SK-N-SH (cell line): ENCODE data around the gene IGF2BP3. TPM values are rescaled to one million over a fixed set of nuclear protein-coding genes. Genes with fewer than 3 reads are reported as not detected.

Source experiments
- CTCF ChIA-PET: fragments of 300-600, 350-600 bp; formaldehyde crosslinking; extraction: SDS; loops from one replicate; lab custom pipeline; 2021; lab: Yijun Ruan, JAX
- POLR2A ChIA-PET: fragments of 350-600 bp; sonication (Branson Sonifier 250); formaldehyde crosslinking; extraction: SDS; loops from one replicate; lab custom pipeline; 2020; ENCODE audit warnings: antibody characterized with exemption, inconsistent platforms; lab: Yijun Ruan, JAX
- DNase-seq: peaks from one replicate; pipeline ENCODE4 v3.0.0; 2012
- H2AFZ ChIP-seq: fragments of 200-600 bp; sonication (generic); 2 replicates; pipeline ENCODE4 v1.8.1; 2016; ENCODE audit warnings: antibody characterized with exemption, mild to moderate bottlenecking, low read depth
- H3F3A ChIP-seq: fragments of 200-600 bp; sonication (generic); replicated peaks from 2 replicates; pipeline ENCODE3; 2016; ENCODE audit warnings: antibody characterized with exemption, mild to moderate bottlenecking; ENCODE audit not compliant: insufficient read depth
- H3K27ac ChIP-seq, 2 experiments: fragments of 200-500 bp in 1 of 2; fragments of 200-600 bp in 1 of 2; sonication (Bioruptor generic) in 1 of 2; sonication (generic), shearing (Covaris generic) in 1 of 2; 2 replicates each; pipeline versions ENCODE4 v1.5.1 to v1.6.1; 2014 to 2016; ENCODE audit warnings: low read depth in 2 of 2, inconsistent platforms in 1 of 2, low read length in 1 of 2, mild to moderate bottlenecking in 1 of 2, mixed read lengths in 1 of 2
- H3K27me3 ChIP-seq: fragments of 200-600 bp; sonication (generic), shearing (Covaris generic); 2 replicates; pipeline ENCODE4 v1.6.1; 2016; ENCODE audit warnings: mixed run types; ENCODE audit not compliant: insufficient read depth
- H3K36me3 ChIP-seq, 2 experiments: fragments of 200-500 bp in 1 of 2; fragments of 200-600 bp in 1 of 2; sonication (Bioruptor generic) in 1 of 2; sonication (generic) in 1 of 2; replicated peaks in 1 of 2; 2 replicates each; pipeline versions ENCODE3 to v1.5.1; 2014 to 2016; ENCODE audit warnings: low read length in 1 of 2, mild to moderate bottlenecking in 1 of 2; ENCODE audit not compliant: insufficient read depth in 2 of 2, control insufficient read depth in 1 of 2
- H3K4me1 ChIP-seq, 2 experiments: fragments of 200-500 bp in 1 of 2; fragments of 200-600 bp in 1 of 2; sonication (Bioruptor generic) in 1 of 2; sonication (generic), shearing (Covaris generic) in 1 of 2; 2 replicates each; pipeline versions ENCODE4 v1.5.1 to v1.6.1; 2014 to 2016; ENCODE audit warnings: low read depth in 1 of 2, low read length in 1 of 2, mixed run types in 1 of 2; ENCODE audit not compliant: insufficient read depth in 2 of 2, control insufficient read depth in 1 of 2
- H3K4me2 ChIP-seq: fragments of 200-600 bp; sonication (generic), shearing (Covaris generic); 2 replicates; pipeline ENCODE4 v1.6.1; 2017; ENCODE audit warnings: mixed run types
- H3K4me3 ChIP-seq, 2 experiments: fragments of 200-500 bp in 1 of 2; fragments of 200-600 bp in 1 of 2; sonication (Bioruptor generic) in 1 of 2; sonication (generic), shearing (Covaris generic) in 1 of 2; 2 replicates each; pipeline versions ENCODE4 v1.5.1 to v1.8.1; 2014 to 2016; ENCODE audit warnings: low read depth in 2 of 2, inconsistent platforms in 1 of 2, low read length in 1 of 2, mild to moderate bottlenecking in 1 of 2, mixed read lengths in 1 of 2, moderate library complexity in 1 of 2
- H3K79me2 ChIP-seq: fragments of 200-600 bp; sonication (generic); 2 replicates; pipeline ENCODE4 v1.8.1; 2017; ENCODE audit warnings: mild to moderate bottlenecking; ENCODE audit not compliant: insufficient read depth
- H3K9ac ChIP-seq: fragments of 200-600 bp; sonication (generic); 2 replicates; pipeline ENCODE4 v1.6.1; 2017; ENCODE audit warnings: mixed run types
- H3K9me2 ChIP-seq: fragments of 200-600 bp; sonication (generic); 2 replicates; pipeline ENCODE4 v1.6.1; 2017; ENCODE audit warnings: mixed run types
- H3K9me3 ChIP-seq: fragments of 200-600 bp; sonication (generic); 2 replicates; pipeline ENCODE4 v1.6.1; 2017; ENCODE audit warnings: mixed run types, mild to moderate bottlenecking, moderate library complexity
- H4K20me1 ChIP-seq: fragments of 200-600 bp; sonication (generic); 2 replicates; pipeline ENCODE4 v1.6.1; 2017; ENCODE audit warnings: mild to moderate bottlenecking, mixed run types; ENCODE audit not compliant: insufficient read depth
- ELF1 ChIP-seq: IDR thresholded peaks from 2 replicates; pipeline ENCODE4 v1.4.0; 2012
- EP300 ChIP-seq, 2 experiments: IDR thresholded peaks; 2 replicates each; pipeline versions ENCODE4 v1.4.0 to v1.6.1; 2012; ENCODE audit warnings: borderline replicate concordance in 1 of 2, low read depth in 1 of 2, low read length in 1 of 2
- FOXJ3 ChIP-seq: sonication (generic); formaldehyde crosslinking; IDR thresholded peaks from 2 replicates; pipeline ENCODE4 v1.5.1; 2020; ENCODE audit warnings: mild to moderate bottlenecking, missing genetic modification reagents
- FOXM1 ChIP-seq: IDR thresholded peaks from 2 replicates; pipeline ENCODE4 v1.4.0; 2012; ENCODE audit warnings: low read depth, mild to moderate bottlenecking
- GABPA ChIP-seq: IDR thresholded peaks from 2 replicates; pipeline ENCODE4 v1.4.0; 2012; ENCODE audit warnings: low read depth, mild to moderate bottlenecking
- MEF2A ChIP-seq: IDR thresholded peaks from 2 replicates; pipeline ENCODE4 v1.4.0; 2012; ENCODE audit warnings: low read depth, borderline replicate concordance
- NFIC ChIP-seq: IDR thresholded peaks from 2 replicates; pipeline ENCODE4 v1.4.0; 2012; ENCODE audit warnings: borderline replicate concordance
- POLR2AphosphoS5 ChIP-seq: IDR thresholded peaks from 2 replicates; pipeline ENCODE4 v1.6.1; 2012; ENCODE audit warnings: low read depth, low read length
- RAD21 ChIP-seq: IDR thresholded peaks from 2 replicates; pipeline ENCODE4 v1.6.1; 2012; ENCODE audit warnings: mild to moderate bottlenecking, low read length
- RCOR1 ChIP-seq: fragments of 150-350 bp; IDR thresholded peaks from 2 replicates; pipeline ENCODE4 v1.6.1; 2017; ENCODE audit warnings: antibody characterized with exemption, low read length
- RFX5 ChIP-seq: IDR thresholded peaks from 2 replicates; pipeline ENCODE4 v1.6.1; 2012; ENCODE audit warnings: mild to moderate bottlenecking, improper control_type of control experiment, low read length
- RXRA ChIP-seq: IDR thresholded peaks from 2 replicates; pipeline ENCODE4 v1.4.0; 2012; ENCODE audit warnings: low read depth, mild to moderate bottlenecking, borderline replicate concordance
- SIN3A ChIP-seq: IDR thresholded peaks from 2 replicates; pipeline ENCODE4 v1.6.1; 2012; ENCODE audit warnings: low read depth, mild to moderate bottlenecking, low read length, moderate library complexity, borderline replicate concordance
- SMC3 ChIP-seq: IDR thresholded peaks from 2 replicates; pipeline ENCODE4 v1.6.1; 2012; ENCODE audit warnings: low read depth, low read length, improper control_type of control experiment
- TAF1 ChIP-seq: IDR thresholded peaks from 2 replicates; pipeline ENCODE4 v1.6.1; 2012; ENCODE audit warnings: low read depth, mild to moderate bottlenecking, low read length, moderate library complexity, borderline replicate concordance
- YY1 ChIP-seq: IDR thresholded peaks from 2 replicates; pipeline ENCODE4 v1.4.0; 2012; ENCODE audit warnings: low read depth, mild to moderate bottlenecking
- WGBS: methylation state at CpG from one replicate; pipeline ENCODE4 v1.1.6; 2017; ENCODE audit warnings: low lambda C conversion rate; 5-methylcytosine and 5-hydroxymethylcytosine counted together
- polyA plus RNA-seq, 3 experiments: library from polyadenylated mRNA; depleted of rRNA; stranded (reverse); fragments of >200 nt; gene quantifications; 2 replicates each; pipeline ENCODE4 v1.2.3, GENCODE V29; 2012
- TF ChIP-seq, protein P1 (sequence below): IDR thresholded peaks from 2 replicates; pipeline ENCODE4 v1.6.1; 2012; ENCODE audit warnings: mild to moderate bottlenecking, low read depth, low read length, moderate library complexity
- TF ChIP-seq, protein P2 (sequence below): fragments of 150-350 bp; IDR thresholded peaks from 2 replicates; pipeline ENCODE4 v1.6.1; 2017; ENCODE audit warnings: antibody characterized with exemption, low read length, low read depth, borderline replicate concordance

The IGF2BP3 gene
- polyA plus RNA-seq, 1 of the 3 experiments (the other 2 are of a cell fraction), result 34.4 TPM

DNA sequence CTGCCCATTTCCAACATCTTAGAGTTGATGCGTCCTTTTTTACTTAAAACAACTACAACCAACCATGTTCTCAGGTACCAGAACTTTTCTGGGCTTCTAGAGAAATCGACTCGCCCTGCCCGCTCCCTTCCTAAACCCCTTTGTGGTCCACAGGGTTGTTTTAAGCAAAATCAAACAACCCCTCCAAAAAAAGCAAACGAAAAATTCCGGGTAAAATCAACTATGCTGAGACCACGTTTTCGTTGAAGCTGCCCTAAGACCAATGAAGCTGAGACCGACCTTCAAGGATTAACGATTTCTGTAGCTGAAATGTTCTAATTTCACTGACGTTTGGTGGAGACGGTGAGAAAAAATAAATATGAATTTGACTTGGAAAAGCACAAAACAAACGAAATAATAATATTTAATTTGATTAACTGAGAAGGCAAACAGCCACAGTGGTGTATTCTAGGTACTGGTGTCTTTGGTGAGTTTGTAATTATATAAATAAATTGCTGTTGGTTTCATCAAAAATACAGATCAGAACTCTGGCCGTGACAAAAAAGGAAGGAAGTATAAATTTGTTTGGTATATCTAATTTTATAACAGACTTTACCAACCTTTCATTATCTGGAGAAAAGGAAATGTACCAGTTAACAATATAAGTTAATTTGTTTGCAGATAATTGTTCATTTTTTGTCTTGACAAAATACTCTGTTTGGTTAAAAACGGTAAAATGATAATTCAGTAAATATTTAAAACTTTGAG lies 4.7 kb upstream of the IGF2BP3 start:
- Histone ChIP-seq H3K4me1 (peaks cover 4 to 37% of the 10 kb centered on the region in 2 experiments; a peak in 3 of 4 replicates), H3K27me3 (no peaks in the 10 kb centered on the region), H3K27ac (peak overlapping the region; percentile 93 to 100), H3K79me2 (peaks cover 52% of the 10 kb centered on the region), H3K4me3 (peak overlapping the region; percentile 88 to 89), H2AFZ (peak overlapping the region; percentile 90), H3F3A (peaks cover 42% of the 10 kb centered on the region), H3K4me2 (peak overlapping the region; percentile 94), H3K9ac (peak overlapping the region; percentile 91), H3K36me3 (no peaks in the 10 kb centered on the region), H4K20me1 (no peaks in the 10 kb centered on the region), H3K9me2 (no peaks in the 10 kb centered on the region; the same call in 1 of the 2 replicates), H3K9me3 (no peaks in the 10 kb centered on the region)
- WGBS, result 1% methylated on average over 15 of the region's 15 CpGs
- ChIA-PET POLR2A (interaction anchor here (1.1 to 1.9 kb wide), 5 partner anchors 12 to 369 kb away, joined by 3 to 6 read pairs (median 4); partner anchors contain the start of genes CCDC126 and KLHL7), CTCF (interaction anchor here (1.0 to 2.2 kb wide), 6 partner anchors 11 to 203 kb away, joined by 3 to 9 read pairs (median 4); no protein-coding TSS in a partner anchor)
- no peak for DNase-seq
- TF ChIP-seq SMC3 (no peak), FOXM1 (no peak), RAD21 (no peak), NFIC (no peak), SIN3A (no peak), MEF2A (no peak), RCOR1 (no peak), YY1 (no peak), GABPA (0 out of 2 replicates have a peak, but pooled peaks have one; percentile 4), EP300 (IDR thresholded peaks at IDR 0.05; ENCODE audit: borderline replicate concordance in 1 of 2, low read depth in 1 of 2, low read length in 1 of 2) (0 out of 4 replicates have a peak, but pooled peaks of 1 of the 2 experiments have one; percentile 3), POLR2AphosphoS5 (no peak; the same call in 1 of the 2 replicates), RFX5 (no peak), RXRA (no peak), TAF1 (no peak), ELF1 (no peak), FOXJ3 (CRISPR knock-in tag) (peak; percentile 16; the same call in 1 of the 2 replicates)
- TF ChIP-seq, protein P1, sequence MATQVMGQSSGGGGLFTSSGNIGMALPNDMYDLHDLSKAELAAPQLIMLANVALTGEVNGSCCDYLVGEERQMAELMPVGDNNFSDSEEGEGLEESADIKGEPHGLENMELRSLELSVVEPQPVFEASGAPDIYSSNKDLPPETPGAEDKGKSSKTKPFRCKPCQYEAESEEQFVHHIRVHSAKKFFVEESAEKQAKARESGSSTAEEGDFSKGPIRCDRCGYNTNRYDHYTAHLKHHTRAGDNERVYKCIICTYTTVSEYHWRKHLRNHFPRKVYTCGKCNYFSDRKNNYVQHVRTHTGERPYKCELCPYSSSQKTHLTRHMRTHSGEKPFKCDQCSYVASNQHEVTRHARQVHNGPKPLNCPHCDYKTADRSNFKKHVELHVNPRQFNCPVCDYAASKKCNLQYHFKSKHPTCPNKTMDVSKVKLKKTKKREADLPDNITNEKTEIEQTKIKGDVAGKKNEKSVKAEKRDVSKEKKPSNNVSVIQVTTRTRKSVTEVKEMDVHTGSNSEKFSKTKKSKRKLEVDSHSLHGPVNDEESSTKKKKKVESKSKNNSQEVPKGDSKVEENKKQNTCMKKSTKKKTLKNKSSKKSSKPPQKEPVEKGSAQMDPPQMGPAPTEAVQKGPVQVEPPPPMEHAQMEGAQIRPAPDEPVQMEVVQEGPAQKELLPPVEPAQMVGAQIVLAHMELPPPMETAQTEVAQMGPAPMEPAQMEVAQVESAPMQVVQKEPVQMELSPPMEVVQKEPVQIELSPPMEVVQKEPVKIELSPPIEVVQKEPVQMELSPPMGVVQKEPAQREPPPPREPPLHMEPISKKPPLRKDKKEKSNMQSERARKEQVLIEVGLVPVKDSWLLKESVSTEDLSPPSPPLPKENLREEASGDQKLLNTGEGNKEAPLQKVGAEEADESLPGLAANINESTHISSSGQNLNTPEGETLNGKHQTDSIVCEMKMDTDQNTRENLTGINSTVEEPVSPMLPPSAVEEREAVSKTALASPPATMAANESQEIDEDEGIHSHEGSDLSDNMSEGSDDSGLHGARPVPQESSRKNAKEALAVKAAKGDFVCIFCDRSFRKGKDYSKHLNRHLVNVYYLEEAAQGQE, result no peak
- TF ChIP-seq, protein P2, sequence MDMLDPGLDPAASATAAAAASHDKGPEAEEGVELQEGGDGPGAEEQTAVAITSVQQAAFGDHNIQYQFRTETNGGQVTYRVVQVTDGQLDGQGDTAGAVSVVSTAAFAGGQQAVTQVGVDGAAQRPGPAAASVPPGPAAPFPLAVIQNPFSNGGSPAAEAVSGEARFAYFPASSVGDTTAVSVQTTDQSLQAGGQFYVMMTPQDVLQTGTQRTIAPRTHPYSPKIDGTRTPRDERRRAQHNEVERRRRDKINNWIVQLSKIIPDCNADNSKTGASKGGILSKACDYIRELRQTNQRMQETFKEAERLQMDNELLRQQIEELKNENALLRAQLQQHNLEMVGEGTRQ, result no peak
